ENCODE data around the gene SCAF1.

The SCAF1 gene

GRCh38 chr19:49651820-49652550 lies 10.0 kb downstream of the SCAF1 start:
- Mint-ChIP-seq H3K9me3 (no peaks in the 10 kb centered on the region), H3K27ac (no peak overlapping the region), H3K4me3 (no peak overlapping the region), H3K36me3 (peaks cover 43% of the 10 kb centered on the region), H3K27me3 (no peaks in the 10 kb centered on the region), H3K4me1 (peaks cover 6% of the 10 kb centered on the region)
- ATAC-seq = peak; percentile 61

DNA sequence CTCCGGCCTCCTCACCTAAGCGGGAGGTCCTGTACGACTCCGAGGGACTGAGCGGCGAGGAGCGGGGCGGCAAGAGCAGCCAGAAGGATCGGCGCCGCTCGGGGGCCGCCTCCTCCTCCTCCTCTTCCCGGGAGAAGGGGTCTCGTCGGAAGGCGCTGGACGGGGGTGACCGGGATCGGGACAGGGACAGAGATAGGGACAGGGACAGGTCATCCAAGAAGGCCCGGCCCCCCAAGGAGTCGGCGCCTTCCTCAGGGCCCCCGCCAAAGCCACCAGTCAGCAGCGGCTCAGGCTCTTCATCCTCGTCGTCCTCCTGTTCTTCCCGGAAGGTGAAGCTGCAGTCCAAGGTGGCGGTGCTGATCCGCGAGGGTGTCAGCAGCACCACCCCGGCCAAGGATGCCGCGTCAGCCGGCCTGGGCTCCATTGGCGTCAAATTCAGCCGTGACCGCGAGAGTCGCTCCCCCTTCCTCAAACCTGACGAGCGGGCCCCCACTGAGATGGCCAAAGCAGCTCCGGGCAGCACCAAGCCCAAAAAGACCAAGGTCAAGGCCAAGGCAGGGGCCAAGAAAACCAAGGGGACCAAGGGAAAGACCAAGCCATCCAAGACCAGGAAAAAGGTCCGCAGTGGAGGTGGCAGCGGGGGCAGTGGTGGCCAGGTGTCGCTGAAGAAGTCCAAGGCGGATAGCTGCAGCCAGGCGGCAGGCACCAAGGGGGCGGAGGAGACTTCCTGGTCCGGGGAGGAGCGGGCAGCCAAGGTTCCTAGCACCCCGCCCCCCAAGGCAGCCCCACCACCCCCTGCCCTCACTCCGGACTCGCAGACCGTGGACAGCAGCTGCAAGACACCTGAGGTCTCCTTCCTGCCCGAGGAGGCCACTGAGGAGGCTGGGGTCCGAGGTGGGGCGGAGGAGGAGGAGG lies 10.8 kb downstream of the SCAF1 start:
- H3K36me3 Mint-ChIP-seq = peaks cover 47% of the 10 kb centered on the region
- no peaks in the 10 kb centered on the region for H3K27me3 Mint-ChIP-seq
- no peak overlapping the region for H3K27ac Mint-ChIP-seq
- ATAC-seq = no peak
- peaks cover 6% of the 10 kb centered on the region for H3K4me1 Mint-ChIP-seq
- no peak overlapping the region for H3K4me3 Mint-ChIP-seq
- no peaks in the 10 kb centered on the region for H3K9me3 Mint-ChIP-seq

DNA sequence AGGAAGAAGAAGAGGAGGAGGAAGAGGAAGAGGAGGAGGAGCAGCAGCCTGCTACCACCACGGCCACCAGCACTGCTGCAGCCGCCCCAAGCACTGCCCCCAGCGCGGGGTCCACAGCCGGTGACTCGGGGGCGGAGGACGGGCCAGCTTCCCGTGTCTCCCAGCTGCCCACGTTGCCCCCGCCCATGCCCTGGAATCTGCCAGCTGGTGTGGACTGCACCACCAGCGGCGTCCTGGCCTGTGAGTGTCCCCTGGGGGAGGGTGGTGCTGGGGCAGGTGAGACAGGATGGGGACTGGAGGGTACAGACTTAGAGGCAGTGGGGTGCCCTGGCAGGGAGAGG lies 11.4 kb downstream of the SCAF1 start:
- H3K27ac Mint-ChIP-seq = no peak overlapping the region
- no peaks in the 10 kb centered on the region for H3K9me3 Mint-ChIP-seq
- ATAC-seq = no peak
- no peaks in the 10 kb centered on the region for H3K27me3 Mint-ChIP-seq
- H3K4me3 Mint-ChIP-seq = no peak overlapping the region
- peaks cover 6% of the 10 kb centered on the region for H3K4me1 Mint-ChIP-seq
- H3K36me3 Mint-ChIP-seq = peaks cover 49% of the 10 kb centered on the region

- Mint-ChIP-seq H3K4me3 (no peak overlapping the region), H3K4me1 (peaks cover 6% of the 10 kb centered on the region), H3K27ac (peak overlapping the region; percentile 26), H3K27me3 (no peaks in the 10 kb centered on the region), H3K9me3 (no peaks in the 10 kb centered on the region), H3K36me3 (peaks cover 54% of the 10 kb centered on the region)
- ATAC-seq = no peak
Measured at GRCh38 chr19:49654581-49654980, 12.6 kb downstream of the SCAF1 start.

- H3K4me1 Mint-ChIP-seq = peaks cover 6% of the 10 kb centered on the region
- no peak for ATAC-seq
- H3K9me3 Mint-ChIP-seq = no peaks in the 10 kb centered on the region
- H3K27ac Mint-ChIP-seq = peak overlapping the region; percentile 32
- no peak overlapping the region for H3K4me3 Mint-ChIP-seq
- H3K27me3 Mint-ChIP-seq = no peaks in the 10 kb centered on the region
- H3K36me3 Mint-ChIP-seq = peaks cover 57% of the 10 kb centered on the region
Measured at GRCh38 chr19:49655570-49656455, 13.8 kb downstream of the SCAF1 start.

GRCh38 chr19:49656456-49657109 lies 14.6 kb downstream of the SCAF1 start:
- Mint-ChIP-seq H3K27me3 (no peaks in the 10 kb centered on the region), H3K4me3 (no peak overlapping the region), H3K4me1 (peaks cover 6% of the 10 kb centered on the region), H3K36me3 (peaks cover 53% of the 10 kb centered on the region), H3K27ac (peak overlapping the region; percentile 32), H3K9me3 (no peaks in the 10 kb centered on the region)
- ATAC-seq = no peak

GRCh38 chr19:49657493-49658138 lies 15.6 kb downstream of the SCAF1 start:
- no peaks in the 10 kb centered on the region for H3K27me3 Mint-ChIP-seq
- H3K9me3 Mint-ChIP-seq = no peaks in the 10 kb centered on the region
- no peak overlapping the region for H3K27ac Mint-ChIP-seq
- no peak for ATAC-seq
- peaks cover 13% of the 10 kb centered on the region for H3K4me1 Mint-ChIP-seq
- H3K36me3 Mint-ChIP-seq = peaks cover 56% of the 10 kb centered on the region
- no peak overlapping the region for H3K4me3 Mint-ChIP-seq

DNA sequence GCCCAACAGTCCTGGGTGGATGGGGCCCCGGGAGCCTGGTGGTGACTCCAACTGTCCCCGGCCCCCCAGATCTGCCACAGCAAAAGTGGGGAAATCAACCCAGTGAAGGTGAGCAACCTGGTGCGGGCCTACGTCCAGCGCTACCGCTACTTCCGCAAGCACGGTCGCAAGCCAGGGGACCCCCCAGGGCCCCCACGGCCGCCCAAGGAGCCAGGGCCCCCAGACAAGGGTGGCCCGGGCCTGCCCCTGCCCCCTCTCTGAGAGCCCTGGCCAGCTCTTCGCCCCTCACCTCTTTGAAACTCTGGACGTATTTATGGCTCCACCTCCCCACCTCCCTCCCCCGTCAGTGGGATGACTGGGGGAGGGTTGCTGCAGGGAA lies 16.1 kb downstream of the SCAF1 start:
- H3K4me1 Mint-ChIP-seq = peaks cover 18% of the 10 kb centered on the region
- H3K4me3 Mint-ChIP-seq = no peak overlapping the region
- no peak for ATAC-seq
- no peak overlapping the region for H3K27ac Mint-ChIP-seq
- peaks cover 54% of the 10 kb centered on the region for H3K36me3 Mint-ChIP-seq
- no peaks in the 10 kb centered on the region for H3K9me3 Mint-ChIP-seq
- H3K27me3 Mint-ChIP-seq = no peaks in the 10 kb centered on the region

- ATAC-seq = no peak
- H3K27ac Mint-ChIP-seq = no peak overlapping the region
- peaks cover 47% of the 10 kb centered on the region for H3K36me3 Mint-ChIP-seq
Measured at GRCh38 chr19:49658566-49659442, 16.8 kb downstream of the SCAF1 start.

DNA sequence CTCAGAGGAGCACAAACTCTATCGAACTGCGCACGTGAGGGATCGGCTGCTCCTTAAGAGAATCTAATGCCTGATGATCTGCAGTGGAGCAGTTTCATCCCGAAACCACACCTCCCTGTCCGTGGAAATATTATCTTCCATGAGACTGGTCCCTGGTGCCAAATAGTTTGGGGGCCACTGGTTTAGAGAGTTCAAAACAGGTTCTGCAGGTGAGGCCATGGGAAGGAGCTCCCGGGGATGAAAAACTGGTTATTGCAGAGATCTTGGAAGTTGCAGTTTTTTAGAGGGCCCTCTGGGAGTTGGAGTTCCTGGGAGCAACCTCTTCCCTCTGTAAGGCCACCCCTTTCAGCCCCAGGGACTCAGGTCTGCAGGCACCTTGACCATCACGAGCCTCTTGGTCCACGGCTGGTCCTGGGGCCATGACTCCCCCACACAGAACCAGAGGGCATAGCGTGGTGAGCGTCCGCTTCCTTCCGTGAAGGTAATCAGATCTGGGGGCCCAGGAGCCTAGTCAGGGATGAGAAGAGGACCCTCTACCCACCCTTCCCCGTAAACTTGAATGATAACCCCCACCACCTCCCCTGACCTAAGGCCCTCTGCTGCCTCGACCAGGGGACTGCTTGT lies 18.4 kb downstream of the SCAF1 start:
- Mint-ChIP-seq H3K4me1 (peaks cover 35% of the 10 kb centered on the region), H3K4me3 (no peak overlapping the region), H3K27me3 (no peaks in the 10 kb centered on the region), H3K27ac (no peak overlapping the region), H3K36me3 (peaks cover 40% of the 10 kb centered on the region), H3K9me3 (no peaks in the 10 kb centered on the region)
- ATAC-seq = no peak

More at GRCh38 chr19:49658566-49659442, 16.8 kb downstream of the SCAF1 start:
- H3K4me1 Mint-ChIP-seq = peaks cover 19% of the 10 kb centered on the region
- no peaks in the 10 kb centered on the region for H3K27me3 Mint-ChIP-seq
- H3K9me3 Mint-ChIP-seq = no peaks in the 10 kb centered on the region
- H3K4me3 Mint-ChIP-seq = no peak overlapping the region

GRCh38 chr19:49662011-49662410 lies 20.0 kb downstream of the SCAF1 start:
- H3K4me1 Mint-ChIP-seq = peaks cover 51% of the 10 kb centered on the region
- H3K27me3 Mint-ChIP-seq = no peaks in the 10 kb centered on the region
- no peak overlapping the region for H3K4me3 Mint-ChIP-seq
- H3K36me3 Mint-ChIP-seq = peaks cover 35% of the 10 kb centered on the region
- no peak for ATAC-seq
- no peak overlapping the region for H3K27ac Mint-ChIP-seq
- no peaks in the 10 kb centered on the region for H3K9me3 Mint-ChIP-seq

DNA sequence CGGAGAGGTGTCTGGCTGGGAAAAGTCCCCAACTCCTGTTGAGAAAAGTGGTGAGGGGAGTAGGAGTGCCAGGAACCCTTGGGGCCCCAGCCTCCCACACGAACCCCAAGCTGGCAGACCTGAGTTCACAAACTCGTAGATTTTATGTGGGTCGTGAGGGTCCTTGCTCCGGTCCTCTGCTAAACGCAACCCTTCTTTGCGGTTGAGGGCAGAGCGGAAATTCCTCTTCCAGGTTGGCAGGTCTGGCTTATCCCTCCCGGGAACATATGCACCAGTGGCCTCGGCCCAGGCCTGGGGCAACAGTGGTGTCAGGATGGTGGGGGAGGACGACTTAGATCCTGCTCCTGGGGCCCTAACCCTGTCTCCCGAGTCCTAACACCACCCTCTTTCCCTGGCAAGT lies 21.2 kb downstream of the SCAF1 start:
- Mint-ChIP-seq H3K36me3 (peaks cover 26% of the 10 kb centered on the region), H3K27ac (peak overlapping the region; percentile 97), H3K27me3 (no peaks in the 10 kb centered on the region), H3K4me3 (peak overlapping the region; percentile 100), H3K9me3 (no peaks in the 10 kb centered on the region), H3K4me1 (peaks cover 56% of the 10 kb centered on the region)
- ATAC-seq = no peak
